Fibroblast of lung (primary cell): Measurements from ENCODE around the gene BCL7A. TPM values are rescaled to one million over a fixed set of nuclear protein-coding genes. Genes with fewer than 3 reads are reported as not detected.
"Not testable (repeated sequence)": the region's sequence is repeated elsewhere in the genome, so short reads cannot be mapped to it uniquely, and the experiment has no call there.

Source experiments
- DNase-seq, 2 donors: peaks; one replicate each; pipeline versions ENCODE4 v3.0.0 to v3.0.0-alpha.2; 2010; ENCODE audit warnings: low read depth in 2 of 2
- H2AFZ ChIP-seq: 2 replicates; pipeline ENCODE4 v1.5.1; 2012; ENCODE audit warnings: low read length, control low read depth, inconsistent platforms
- H3K27ac ChIP-seq: 2 replicates; pipeline ENCODE4 v1.5.1; 2011; ENCODE audit warnings: low read length, control low read depth; ENCODE audit not compliant: insufficient read depth
- H3K27me3 ChIP-seq: 2 replicates; pipeline ENCODE4 v1.5.1; 2011; ENCODE audit warnings: mild to moderate bottlenecking, low read length; ENCODE audit not compliant: control insufficient read depth, insufficient read depth
- H3K36me3 ChIP-seq: 2 replicates; pipeline ENCODE4 v1.5.1; 2011; ENCODE audit warnings: low read length; ENCODE audit not compliant: control insufficient read depth, insufficient read depth
- H3K4me1 ChIP-seq: 2 replicates; pipeline ENCODE4 v1.5.1; 2011; ENCODE audit warnings: low read length; ENCODE audit not compliant: control insufficient read depth, insufficient read depth; ENCODE audit errors: extremely low read depth
- H3K4me2 ChIP-seq: 2 replicates; pipeline ENCODE4 v1.5.1; 2011; ENCODE audit warnings: low read length, control low read depth; ENCODE audit not compliant: insufficient read depth; ENCODE audit errors: extremely low read depth
- H3K4me3 ChIP-seq, 4 experiments: fragments of 200-600 bp in 1 of 4; sonication (generic) in 1 of 4; replicated peaks in 1 of 4; 2 replicates each; pipeline ENCODE4 v1.5.1; 2011 to 2016; ENCODE audit warnings: low read length in 4 of 4, low read depth in 3 of 4, mild to moderate bottlenecking in 3 of 4, control low read depth in 2 of 4, inconsistent platforms in 1 of 4, mixed read lengths in 1 of 4; ENCODE audit not compliant: insufficient read depth in 1 of 4; ENCODE audit errors: control extremely low read depth in 1 of 4
- H3K79me2 ChIP-seq: 2 replicates; pipeline ENCODE4 v1.5.1; 2012; ENCODE audit warnings: mild to moderate bottlenecking, low read length, inconsistent platforms; ENCODE audit not compliant: control insufficient read depth, insufficient read depth
- H3K9ac ChIP-seq: 2 replicates; pipeline ENCODE4 v1.5.1; 2011; ENCODE audit warnings: mild to moderate bottlenecking, low read length, control low read depth; ENCODE audit not compliant: insufficient read depth
- H3K9me3 ChIP-seq: 2 replicates; pipeline ENCODE4 v1.5.1; 2012; ENCODE audit warnings: low read depth, low read length; ENCODE audit not compliant: control insufficient read depth, insufficient read depth
- H4K20me1 ChIP-seq: 2 replicates; pipeline ENCODE4 v1.5.1; 2011; ENCODE audit warnings: low read length; ENCODE audit not compliant: control insufficient read depth, insufficient read depth; ENCODE audit errors: extremely low read depth
- EZH2 ChIP-seq: IDR thresholded peaks from 2 replicates; pipeline ENCODE4 v1.5.1; 2012; ENCODE audit warnings: low read length, control low read depth, mild to moderate bottlenecking; ENCODE audit errors: missing control alignments
- polyA plus RNA-seq, 2 donors: library from polyadenylated mRNA; depleted of rRNA in 1 of 2; stranded (reverse) in 1 of 2; unstranded in 1 of 2; fragments of >200 nt; gene quantifications; 2 replicates each; pipeline ENCODE4 v1.2.1, GENCODE V29; 2011 to 2012; ENCODE audit warnings: missing spikeins in 1 of 2
- total RNA-seq: library from RNA; depleted of rRNA; stranded (reverse); fragments of >200 nt; gene quantifications from 2 replicates; pipeline ENCODE4 v1.2.1, GENCODE V29; 2014
- TF ChIP-seq, protein P1 (sequence below), 2 donors: IDR thresholded peaks in 1 of 2; conservative IDR thresholded peaks in 1 of 2; 1 replicate in 1 of 2; 2 replicates in 1 of 2; pipeline ENCODE4 v1.5.1; 2011 to 2012; ENCODE audit warnings: low read length in 2 of 2, control low read depth in 1 of 2, inconsistent platforms in 1 of 2, low read depth in 1 of 2, mild to moderate bottlenecking in 1 of 2

The BCL7A gene
- total and polyA plus RNA-seq, 2 donors (not counting 1 experiment from before 2014, with no cell fraction given) = 3.8 to 7.4 TPM

DNA sequence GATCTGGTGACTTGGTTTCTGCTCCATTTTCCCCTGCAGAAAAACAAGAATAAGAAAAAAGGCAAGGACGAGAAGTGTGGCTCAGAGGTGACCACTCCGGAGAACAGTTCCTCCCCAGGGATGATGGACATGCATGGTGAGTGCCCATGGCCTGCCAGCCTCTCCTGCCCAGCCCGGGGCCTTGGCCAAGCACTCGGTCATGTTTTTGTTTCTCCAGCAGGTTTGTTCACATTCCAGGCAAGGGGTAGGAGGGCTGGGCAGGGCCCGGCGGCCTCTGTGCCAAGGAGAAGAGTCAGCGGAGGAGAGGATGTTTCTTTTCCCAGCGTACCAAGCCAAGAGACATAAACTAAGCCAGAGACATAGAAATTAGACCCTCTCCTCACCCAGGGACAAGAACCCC lies 13.6 kb downstream of the BCL7A start:
- Histone ChIP-seq H3K79me2 (peaks cover 3% of the 10 kb centered on the region), H2AFZ (no peak overlapping the region), H3K4me2 (no peak overlapping the region), H4K20me1 (no peaks in the 10 kb centered on the region), H3K4me3 (no peak overlapping the region), H3K27ac (no peak overlapping the region), H3K9ac (no peak overlapping the region), H3K4me1 (no peaks in the 10 kb centered on the region), H3K9me3 (no peaks in the 10 kb centered on the region), H3K36me3 (peaks cover 1% of the 10 kb centered on the region), H3K27me3 (no peaks in the 10 kb centered on the region)
- no peak for TF ChIP-seq EZH2
- TF ChIP-seq, protein P1, sequence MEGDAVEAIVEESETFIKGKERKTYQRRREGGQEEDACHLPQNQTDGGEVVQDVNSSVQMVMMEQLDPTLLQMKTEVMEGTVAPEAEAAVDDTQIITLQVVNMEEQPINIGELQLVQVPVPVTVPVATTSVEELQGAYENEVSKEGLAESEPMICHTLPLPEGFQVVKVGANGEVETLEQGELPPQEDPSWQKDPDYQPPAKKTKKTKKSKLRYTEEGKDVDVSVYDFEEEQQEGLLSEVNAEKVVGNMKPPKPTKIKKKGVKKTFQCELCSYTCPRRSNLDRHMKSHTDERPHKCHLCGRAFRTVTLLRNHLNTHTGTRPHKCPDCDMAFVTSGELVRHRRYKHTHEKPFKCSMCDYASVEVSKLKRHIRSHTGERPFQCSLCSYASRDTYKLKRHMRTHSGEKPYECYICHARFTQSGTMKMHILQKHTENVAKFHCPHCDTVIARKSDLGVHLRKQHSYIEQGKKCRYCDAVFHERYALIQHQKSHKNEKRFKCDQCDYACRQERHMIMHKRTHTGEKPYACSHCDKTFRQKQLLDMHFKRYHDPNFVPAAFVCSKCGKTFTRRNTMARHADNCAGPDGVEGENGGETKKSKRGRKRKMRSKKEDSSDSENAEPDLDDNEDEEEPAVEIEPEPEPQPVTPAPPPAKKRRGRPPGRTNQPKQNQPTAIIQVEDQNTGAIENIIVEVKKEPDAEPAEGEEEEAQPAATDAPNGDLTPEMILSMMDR (conservative IDR thresholded peaks at IDR 0.05 in 1 of 2, IDR thresholded peaks at IDR 0.05 in 1 of 2; ENCODE audit: low read depth in 1 of 2, low read length in 2 of 2) = no peak
- no peak for DNase-seq

DNA sequence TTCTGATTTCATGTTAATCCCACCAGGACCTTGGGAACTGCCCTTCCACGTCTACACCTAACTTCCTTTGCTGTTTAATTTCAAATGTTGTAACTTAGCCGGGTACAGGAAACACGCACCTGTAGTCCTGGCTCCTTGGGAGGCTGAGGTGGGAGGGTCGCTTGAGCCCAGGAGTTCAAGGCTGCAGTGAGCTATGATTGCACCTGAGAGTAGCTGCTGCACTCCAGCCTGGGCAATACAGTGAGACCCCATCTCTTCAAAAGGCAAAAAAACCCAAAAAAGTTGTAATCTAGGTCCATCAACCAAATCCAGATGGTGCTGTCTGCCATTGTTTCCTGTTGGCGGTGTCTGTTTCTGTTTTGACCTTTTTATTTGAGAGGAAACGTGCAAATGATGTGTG lies 14.5 kb downstream of the BCL7A start:
- no peak overlapping the region for H3K9ac ChIP-seq
- H2AFZ ChIP-seq = no peak overlapping the region
- DNase-seq = no peak
- H3K27me3 ChIP-seq = no peaks in the 10 kb centered on the region
- H3K4me2 ChIP-seq = no peak overlapping the region
- no peak overlapping the region for H3K4me3 ChIP-seq
- TF ChIP-seq, protein P1 (conservative IDR thresholded peaks at IDR 0.05 in 1 of 2, IDR thresholded peaks at IDR 0.05 in 1 of 2; ENCODE audit: low read depth in 1 of 2, low read length in 2 of 2) = no peak
- no peak for TF ChIP-seq EZH2
- H3K27ac ChIP-seq = no peak overlapping the region
- H4K20me1 ChIP-seq = no peaks in the 10 kb centered on the region
- no peaks in the 10 kb centered on the region for H3K4me1 ChIP-seq
- no peaks in the 10 kb centered on the region for H3K79me2 ChIP-seq
- peaks cover 1% of the 10 kb centered on the region for H3K36me3 ChIP-seq
- H3K9me3 ChIP-seq = no peaks in the 10 kb centered on the region

DNA sequence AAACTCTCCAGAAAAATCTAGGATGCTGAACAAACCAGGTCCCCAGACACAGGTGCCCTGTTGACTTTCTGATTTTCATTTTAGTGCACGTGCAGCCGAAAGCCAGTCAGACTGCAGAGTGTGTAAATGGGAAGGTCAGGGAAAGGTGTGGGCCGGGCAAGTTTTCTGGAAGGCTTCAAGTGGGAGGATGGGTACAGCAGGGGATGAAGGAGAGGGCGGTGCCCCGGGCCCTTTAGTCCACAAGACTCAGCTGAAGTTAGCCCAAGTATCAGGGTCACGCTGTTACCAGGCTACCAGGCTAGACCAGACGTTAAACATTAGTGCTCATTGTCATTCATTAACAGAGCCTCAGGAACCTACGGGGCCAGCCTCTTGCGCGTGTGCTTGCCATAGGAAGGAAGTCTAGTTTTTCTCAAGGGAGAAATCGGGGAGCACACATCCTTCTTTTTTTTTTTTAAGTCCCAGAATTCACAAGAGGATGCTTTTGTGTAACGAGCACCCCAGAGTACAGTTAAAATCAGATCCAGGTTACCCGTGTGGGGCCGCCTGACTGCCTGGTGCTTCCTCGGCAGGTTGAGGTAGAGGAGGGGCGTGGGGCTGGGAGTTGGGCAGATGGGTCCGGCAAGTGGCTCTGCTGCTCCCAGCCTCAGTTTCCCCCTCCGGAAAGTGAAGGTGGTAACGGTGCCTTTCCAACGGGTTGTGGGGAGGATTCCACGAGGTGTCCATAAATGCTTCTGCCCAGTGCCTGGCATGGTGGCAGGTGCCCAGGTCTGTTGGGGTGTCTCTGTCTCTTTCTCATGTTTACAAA lies 19.1 kb downstream of the BCL7A start:
- Histone ChIP-seq H3K27me3 (no peaks in the 10 kb centered on the region), H3K4me3 (no peak overlapping the region), H3K9ac (no peak overlapping the region), H2AFZ (no peak overlapping the region), H3K9me3 (no peaks in the 10 kb centered on the region), H3K4me1 (no peaks in the 10 kb centered on the region), H3K27ac (no peak overlapping the region), H3K4me2 (no peak overlapping the region), H4K20me1 (no peaks in the 10 kb centered on the region), H3K79me2 (no peaks in the 10 kb centered on the region), H3K36me3 (peaks cover 1% of the 10 kb centered on the region)
- TF ChIP-seq EZH2 = no peak
- TF ChIP-seq, protein P1 (conservative IDR thresholded peaks at IDR 0.05 in 1 of 2, IDR thresholded peaks at IDR 0.05 in 1 of 2; ENCODE audit: low read depth in 1 of 2, low read length in 2 of 2) = no peak
- DNase-seq = no peak

DNA sequence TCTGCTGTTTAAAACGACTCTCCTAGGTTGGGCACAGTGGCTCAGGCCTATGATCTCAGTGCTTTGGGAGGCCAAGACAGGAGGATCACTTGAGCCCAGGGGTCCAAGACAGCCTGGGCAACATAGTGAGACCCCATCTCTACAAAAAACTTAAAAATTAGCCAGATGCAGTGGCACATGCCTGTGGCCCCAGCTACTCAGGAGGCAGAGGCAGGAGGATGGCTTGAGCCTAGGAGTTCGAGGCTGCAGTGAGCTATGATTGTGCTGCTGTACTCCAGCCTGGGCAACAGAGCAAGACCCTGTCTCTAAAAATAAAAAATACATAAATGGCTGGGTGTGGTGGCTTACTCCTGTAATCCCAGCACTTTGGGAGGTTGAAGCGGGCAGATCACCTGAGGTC lies 19.8 kb downstream of the BCL7A start:
- H3K4me1 ChIP-seq, H4K20me1 ChIP-seq, H3K9ac ChIP-seq, H3K27me3 ChIP-seq, H3K4me3 ChIP-seq, H3K9me3 ChIP-seq, DNase-seq, H2AFZ ChIP-seq, H3K27ac ChIP-seq, H3K36me3 ChIP-seq, H3K79me2 ChIP-seq, H3K4me2 ChIP-seq: not testable (repeated sequence)
